GM21619 (cell line): ENCODE results near the gene NSUN2.

Experiments used
- ATAC-seq: cut with Tn5 transposase; IDR thresholded peaks from one replicate; pipeline ENCODE4 v1.9.1; 2021; ENCODE audit not compliant: unreplicated experiment

NSUN2 gene

DNA sequence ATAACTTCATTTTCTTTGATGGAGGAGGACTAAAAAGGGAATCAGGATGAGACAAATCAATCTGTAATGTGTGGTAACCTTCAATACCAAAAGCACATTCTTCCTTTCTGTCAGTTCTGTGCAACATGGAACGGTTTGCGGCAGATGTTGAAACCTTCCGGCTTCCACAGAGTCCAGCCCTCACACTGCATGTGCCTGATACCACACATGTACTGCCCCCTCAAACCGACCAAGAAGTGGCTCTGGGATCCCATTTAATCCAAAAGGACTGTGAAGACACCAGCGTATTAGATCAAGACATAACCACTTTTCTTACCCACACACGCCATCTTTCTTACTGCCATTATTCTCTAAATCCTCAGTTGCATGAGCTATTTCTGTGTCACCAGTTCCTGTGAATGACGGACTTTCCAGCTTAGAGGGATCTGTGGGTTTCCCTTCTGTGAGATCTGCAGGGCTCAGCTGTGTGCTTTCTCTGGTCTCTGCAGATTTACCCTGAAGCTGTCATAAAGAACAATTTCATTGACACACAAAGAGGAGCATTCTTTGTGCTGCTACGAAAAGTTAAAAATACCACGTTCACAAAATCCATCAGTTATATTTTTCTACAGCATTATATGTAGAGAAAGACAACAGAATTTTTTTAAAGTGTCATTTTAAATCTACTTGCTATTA lies 25.8 kb downstream of the NSUN2 start:
- no peak for ATAC-seq

DNA sequence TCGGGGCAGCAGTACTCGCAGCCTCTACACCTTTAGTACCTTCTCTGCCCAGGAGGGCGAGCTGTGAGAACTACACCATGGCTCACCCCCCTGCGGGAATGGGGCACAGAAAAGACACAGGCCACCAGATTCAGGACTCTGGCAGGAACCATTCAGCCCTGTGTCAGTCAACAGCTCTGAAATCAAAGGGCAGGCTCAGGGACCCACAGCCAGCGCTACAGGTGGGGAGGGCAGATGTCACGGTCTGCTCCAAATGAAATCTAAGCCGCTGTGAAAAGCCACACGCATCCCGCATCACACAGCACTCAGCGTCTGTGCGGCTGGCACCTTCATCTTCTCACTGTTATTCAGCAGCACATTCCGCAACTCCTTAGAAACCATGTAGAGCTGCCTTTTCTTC lies 27.9 kb downstream of the NSUN2 start:
- no peak for ATAC-seq

DNA sequence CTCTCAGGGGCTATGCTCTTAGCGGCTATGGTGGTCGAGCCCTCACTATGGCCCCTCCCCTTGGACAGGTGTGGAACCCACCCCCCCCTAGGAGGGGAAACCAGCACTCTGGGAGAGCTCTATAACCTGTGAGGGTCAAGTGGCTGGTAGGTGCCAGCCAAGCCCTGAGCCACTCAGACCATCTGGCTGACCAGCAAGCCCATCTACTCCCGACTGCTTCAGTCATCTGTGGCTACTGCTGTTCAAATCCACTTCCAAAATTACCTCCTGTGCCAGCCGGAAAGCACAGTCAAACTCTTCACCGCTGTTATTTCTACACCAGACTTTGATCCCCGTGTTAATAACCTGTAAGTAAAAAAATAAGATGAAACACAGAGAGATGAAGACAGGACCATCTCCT lies 28.5 kb downstream of the NSUN2 start:
- no peak for ATAC-seq

DNA sequence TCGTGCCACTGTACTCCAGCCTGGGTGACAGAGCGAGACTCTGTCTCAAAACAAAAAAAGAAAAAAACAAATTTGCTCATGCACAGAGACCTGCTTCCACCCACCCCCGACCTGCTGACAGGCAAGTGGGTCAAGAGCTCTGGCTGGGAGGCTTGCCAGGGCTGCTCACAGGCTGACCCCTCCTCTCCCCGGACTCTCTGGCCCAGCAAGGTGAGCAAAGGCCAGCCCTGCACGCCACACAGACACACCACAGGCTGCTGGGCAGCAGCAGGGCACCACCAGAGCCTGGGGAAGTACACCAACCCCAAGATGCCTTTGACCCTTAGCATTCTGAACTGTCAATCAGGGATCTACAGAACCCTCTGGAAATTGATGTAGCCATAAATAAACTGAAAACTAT lies 29.2 kb downstream of the NSUN2 start:
- no peak for ATAC-seq

DNA sequence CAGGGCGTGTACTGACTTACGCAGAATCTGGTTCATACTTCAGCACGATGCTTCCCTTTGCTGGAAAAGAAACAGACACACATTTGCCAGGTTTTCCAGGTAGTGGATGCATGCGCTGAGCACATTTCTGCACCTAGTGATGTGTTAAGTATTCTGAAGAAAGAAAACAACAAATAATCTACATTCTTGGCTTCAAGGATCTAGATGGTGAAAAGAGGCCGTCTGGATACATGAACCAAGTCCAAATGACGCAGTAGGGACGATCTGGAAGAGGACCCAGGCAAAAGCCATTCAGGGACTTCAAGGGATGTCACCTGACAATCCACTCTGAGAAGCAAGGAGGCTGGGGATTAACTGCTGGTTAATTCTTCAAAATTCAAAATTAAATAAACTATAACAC lies 30.4 kb downstream of the NSUN2 start:
- no peak for ATAC-seq

DNA sequence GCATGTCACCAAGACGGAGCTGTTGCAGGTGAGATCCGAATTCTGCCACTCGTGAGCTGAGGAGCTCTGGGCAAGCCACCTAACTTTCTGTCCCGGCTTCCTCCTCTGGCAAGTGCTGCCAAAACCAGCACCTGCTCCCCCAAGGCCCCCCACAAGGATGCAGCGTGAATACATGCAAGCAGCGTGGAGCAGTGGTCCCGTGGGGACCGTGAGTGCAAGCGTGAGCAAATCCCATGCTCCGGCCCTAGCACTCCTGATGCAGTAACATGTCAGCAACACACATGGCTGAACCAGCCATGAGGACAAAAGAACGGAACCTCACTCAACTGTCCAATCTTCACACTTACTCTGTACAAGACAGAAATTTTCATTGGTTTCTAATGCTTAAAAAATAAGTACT lies 31.0 kb downstream of the NSUN2 start:
- no peak for ATAC-seq

DNA sequence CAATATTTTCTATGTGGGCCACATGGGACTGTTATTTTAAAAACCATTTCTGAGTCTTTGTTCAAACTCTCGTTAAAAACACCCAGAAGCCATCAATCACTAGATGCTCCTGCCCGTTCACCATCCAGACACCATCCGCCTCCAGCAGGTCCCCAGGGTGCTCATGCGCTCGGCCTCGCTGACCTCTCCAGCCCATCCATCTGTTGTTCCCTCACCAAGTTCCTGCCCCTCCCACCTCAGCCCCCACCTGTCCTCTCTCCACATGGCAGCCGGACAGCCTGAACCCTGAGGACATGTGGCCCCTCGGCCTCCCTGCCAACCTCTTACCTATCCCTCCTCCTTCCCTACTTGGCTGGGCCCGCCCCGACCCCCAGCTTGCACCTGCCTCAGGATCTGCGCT lies 31.6 kb downstream of the NSUN2 start:
- no peak for ATAC-seq

DNA sequence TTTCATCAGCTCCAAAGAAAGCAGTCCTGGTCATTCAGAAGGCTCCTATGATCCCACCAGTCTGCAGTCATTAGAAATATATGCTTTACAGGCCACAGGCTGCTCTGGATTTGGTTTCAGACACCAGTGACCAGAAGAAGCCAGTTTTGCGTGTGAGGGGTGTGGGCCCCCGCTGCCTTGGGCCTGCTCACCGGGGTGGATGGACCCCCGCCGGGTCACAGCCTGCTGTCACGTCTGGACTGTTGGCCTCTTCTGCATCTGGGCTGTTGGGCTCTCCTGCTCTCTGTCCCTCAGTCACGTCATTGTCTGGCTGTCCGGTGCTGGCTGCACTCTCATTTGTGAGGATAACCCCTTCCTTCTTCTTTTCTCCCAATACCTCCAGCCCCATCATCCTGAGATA lies 33.1 kb downstream of the NSUN2 start:
- ATAC-seq = no peak

DNA sequence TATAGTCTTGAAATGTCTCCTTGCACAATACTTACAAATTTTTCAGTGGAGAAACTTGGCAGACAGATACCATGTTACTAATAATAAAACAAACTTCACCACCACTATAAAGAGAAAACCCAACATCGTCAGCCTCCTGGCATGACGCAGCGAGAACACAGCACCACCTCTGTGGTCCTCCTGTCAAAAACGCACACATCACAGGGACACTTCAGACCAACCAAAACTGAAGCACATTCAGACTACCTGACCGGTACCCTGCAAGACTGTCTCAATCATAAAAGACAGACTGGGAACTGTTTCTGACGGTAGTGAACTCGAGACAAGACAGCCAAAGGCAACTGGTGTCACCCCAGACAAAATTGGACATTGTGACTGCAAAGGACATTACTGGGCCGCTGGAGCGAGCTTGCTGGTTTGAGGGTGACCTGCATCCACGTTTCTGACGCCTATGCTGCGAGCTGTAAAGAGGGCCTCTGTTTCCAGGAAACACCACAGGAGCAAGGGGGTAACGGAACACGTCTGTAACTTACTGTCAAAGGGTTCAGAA lies 34.4 kb downstream of the NSUN2 start:
- ATAC-seq = no peak

DNA sequence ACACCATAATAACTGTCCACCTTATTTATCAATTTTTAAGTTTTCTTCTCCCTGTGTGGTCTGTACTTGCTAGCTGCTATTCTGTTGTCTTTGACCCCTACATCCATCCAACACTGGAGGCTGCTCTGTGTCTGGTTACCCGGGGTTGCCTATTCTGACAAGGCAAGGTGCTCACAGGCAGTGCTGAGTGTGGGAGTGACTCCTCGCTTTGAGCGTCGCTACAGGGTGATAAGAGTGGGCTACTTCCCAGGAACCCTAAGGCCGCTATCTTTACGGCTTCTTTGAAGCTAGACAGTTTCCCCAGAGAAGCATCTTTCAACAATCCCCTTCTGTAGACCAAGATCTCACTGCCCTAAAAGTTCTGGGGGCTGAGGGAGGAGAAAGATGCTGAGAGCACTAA lies 35.3 kb downstream of the NSUN2 start:
- no peak for ATAC-seq

DNA sequence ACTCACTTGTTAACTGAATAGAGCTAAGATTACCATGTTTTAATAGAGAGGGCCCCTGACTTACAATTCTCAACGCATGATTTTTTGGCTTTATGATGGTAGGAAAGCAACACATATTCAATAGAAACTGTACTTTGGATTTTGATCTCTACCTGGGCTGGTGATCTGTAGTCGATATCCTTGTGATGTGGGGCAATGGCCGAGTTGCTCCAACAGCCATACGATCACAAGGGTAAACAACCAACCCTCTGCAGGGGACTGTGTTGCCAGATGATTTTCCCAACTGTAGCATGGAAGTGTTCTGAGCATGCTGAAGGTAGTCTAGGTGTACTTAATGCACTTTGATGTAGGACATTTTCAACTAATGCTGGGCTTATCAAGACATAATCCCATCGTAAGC lies 36.5 kb downstream of the NSUN2 start:
- no peak for ATAC-seq

DNA sequence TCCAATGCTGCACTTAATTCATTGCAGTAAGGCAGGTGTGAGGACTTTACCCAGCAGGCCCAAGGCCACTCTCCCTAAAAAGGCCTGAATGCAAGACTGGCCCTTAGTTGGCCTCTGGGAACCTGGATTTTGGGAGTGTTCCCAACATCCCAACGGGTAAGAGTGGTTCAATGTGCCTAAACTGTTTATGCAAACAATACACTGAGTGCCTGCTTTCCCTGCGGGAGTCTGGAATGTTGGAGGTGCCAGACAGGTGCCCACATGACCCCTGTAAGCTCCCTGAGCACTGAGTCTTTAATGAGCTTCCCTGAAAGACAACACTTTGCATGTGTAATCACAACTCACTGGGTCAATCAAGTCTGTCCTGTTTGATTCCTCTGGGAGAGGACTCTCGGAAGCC lies 37.4 kb downstream of the NSUN2 start:
- ATAC-seq = no peak

DNA sequence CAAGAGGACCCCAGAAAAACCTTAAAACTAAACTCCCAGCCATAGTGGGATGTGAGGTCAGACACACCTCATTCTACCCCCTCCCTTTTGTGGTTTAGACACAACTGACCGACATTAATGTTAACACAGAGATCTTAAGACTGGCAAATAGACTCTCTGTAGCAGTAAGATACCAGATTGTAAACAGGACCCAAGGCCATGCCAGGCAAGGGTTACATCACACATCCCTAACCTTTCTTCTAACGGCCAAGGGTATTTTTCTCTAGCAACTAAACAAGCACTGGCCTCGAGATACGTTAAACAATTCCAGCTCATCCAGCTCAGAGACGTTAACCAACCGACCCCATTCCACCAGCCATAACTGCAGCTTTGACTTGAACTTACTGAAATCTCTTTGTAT lies 38.8 kb downstream of the NSUN2 start:
- ATAC-seq = no peak

DNA sequence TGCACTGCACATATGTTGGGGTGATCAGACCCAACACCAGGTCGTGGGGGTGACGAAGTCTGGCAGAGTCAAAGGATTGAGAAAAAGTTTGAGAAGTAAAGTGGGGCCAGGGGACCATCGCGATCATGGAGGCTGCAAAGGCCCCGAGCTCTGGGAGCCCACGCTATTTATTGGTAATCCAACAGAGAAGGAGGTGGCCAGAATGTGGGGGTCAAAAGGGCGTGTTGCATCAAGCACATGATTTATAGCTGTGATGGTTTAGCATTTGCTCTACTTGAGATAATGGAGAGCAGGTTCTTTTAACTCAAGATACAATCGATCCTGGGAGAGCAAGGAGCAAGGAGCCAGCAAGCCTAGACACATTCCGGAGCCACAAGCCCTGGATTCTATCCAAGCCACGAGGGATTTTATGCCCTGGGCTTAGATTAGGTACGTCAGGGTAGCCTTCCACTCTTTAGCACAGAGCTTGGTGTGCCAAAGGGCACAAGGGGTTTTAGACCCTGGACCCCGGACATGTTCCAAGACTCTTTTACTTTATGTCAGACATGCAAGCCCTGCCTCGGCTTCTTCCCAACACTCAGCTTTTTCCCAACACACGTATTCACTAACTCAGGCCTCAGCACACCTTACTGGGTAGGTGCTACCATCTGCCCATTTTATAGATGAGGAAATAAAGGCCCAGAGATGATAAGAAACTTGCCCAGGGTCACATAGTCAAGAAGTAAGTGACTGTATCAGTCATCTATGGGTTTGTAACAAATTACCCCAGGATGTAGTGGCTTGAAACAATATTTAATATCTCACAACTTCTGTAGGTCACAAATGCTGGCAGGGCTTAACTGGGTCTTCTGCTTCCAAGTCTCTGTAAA lies 39.5 kb downstream of the NSUN2 start:
- ATAC-seq = no peak

DNA sequence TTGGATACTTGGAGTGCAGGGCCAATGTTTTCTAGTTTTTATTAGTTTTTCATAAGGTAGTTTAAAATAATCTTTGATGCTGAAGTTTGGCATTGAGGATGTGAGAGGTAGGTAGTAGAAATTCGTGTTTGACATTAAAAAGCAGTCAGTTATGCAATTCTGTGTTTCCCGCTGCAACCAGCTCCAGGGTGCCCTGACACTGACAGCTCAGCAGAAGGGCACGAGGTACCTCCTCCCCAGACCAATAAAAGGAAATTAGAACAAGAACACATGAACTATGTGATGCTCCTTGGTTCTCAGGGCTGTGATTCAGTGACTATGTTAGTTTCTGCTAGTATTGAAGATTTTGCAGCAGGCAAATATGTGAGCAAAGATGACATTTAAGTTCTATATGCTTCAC lies 40.2 kb downstream of the NSUN2 start:
- no peak for ATAC-seq

DNA sequence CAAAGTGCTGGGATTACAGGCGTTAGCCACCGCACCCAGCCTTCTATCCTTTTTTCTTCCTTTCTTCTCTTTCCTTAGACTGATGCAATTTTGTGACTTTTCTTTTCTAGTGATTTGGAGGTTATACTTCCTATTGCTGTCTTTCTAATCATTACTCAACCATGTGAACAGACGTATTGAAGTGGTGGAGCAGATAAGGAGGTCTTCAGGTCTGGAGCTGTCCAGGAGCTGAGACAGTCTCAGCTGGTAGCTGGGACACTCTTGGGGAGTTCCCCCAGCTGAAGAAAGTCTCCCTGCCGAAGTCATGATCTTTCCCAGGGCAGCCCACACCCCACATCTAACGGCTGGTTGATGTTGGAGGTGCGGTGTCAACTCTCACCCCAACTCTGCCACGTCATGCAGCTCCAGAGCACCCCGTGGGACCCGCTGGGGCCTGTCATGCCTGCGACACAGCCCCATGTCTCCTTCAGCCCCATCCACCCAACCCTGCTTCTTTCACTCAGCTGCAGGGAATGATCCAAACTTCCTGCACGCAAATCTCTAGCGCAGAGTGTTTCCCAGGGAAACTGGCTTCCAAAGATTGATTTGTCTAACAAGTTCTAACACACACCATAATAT lies 41.1 kb downstream of the NSUN2 start:
- no peak for ATAC-seq

DNA sequence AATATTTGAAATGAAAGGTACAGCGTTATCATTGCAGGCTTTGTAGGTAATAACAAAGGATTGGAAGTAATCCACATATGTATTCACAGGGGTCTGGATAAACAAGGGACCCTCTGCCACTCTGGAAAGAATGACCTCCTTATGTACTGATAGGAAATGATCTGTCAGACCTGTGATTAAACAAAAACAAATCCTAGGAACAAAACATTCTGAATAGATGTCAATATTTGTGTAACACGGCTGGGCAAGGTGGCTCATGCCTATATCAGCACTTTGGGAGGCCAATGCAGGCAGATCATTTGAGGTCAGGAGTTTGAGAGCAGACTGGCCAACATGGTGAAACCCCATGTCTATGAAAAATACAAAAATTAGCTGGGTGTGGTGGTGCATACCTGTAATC lies 42.3 kb downstream of the NSUN2 start:
- no peak for ATAC-seq

DNA sequence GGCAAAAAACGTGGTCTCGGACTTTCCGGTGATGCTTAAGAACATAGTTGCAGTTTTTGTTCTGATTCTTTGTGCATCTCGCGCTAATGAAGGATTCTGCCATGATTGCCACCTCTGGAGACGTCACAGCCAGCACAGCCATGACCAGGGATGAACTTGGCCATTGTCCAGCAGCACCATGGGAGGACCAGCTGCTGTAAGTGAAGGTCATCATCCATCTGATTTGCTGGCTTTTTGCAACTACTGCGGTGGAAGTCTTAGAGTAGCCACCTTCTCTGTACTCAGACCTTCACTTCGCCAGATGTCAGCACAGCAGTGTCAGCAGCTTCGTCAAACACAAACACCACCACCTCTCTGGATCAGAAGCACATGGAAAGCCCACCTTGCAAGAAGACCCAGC lies 45.7 kb downstream of the NSUN2 start:
- no peak for ATAC-seq

DNA sequence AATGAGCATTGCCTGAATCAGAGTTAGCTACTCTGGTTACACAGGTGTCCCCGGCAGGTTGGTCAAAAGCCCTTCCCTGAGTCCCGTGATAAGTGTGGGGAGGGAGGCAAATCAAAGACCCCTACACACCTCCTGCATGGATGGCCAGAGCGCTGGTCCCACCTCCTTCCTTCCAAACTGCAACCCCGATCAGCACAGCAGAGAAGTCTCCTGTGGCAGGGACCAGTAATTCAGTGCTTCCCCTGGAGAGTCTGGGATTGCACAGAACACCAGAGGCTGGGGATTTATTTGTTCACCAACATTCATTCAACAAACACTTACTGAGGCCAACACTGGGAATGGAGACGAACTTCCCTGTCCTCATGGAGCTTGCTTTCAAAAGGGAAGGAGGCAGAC lies 46.2 kb downstream of the NSUN2 start:
- ATAC-seq = no peak

DNA sequence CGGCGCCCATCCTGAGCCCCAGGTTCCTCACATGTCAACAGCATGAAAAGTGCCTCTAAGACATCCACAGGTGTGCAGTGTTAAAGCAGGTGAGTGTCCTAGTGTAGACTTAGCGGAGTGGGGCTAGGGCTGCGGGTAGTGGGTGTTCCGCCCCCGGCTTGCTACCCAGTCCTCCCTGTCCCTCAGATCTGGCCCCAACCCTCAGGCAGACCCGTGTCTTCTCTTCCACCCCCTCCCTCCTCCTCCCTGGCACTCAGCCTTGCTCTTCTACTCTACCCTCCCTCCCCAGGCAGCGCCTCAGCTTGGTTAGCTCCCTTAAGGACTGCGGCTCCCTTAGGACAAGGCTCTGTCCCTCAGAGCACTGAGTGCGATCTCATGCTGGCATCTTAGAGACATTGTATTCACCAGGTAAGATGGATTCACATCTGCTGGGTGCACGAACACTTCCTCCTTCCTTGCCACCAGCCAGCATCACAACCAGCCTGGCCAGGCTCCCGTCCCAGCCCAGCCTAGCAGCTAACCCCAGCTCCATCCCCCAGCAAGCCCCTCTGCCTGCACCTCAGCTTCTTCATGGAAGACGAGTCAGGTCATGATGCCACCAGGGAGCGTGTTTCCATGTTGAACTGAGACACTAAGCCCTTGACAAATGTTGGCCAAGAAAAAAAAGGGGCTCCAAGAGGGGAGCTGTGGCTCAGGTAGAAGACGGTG lies 46.8 kb downstream of the NSUN2 start:
- no peak for ATAC-seq

DNA sequence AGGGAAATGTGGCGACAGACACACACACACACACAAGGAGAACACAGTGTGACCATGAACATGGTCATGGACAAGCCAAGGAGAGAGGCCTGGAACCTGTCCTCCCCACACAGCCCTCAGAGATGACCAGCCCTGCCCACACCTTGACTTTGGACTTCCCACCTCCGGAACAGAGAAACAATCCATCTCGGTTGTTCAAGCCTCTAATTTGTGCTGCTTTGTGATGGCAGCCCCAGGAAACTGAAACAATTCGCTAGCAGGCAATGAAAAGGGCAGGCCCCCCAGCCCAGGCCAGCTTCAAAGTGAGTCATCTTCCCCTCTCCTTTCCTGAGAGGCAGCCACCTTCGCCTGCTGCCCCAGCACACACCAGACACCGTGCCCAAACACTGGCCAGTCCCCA lies 47.7 kb downstream of the NSUN2 start:
- ATAC-seq = no peak
